ENCODE data around the gene C17orf75.

DNA sequence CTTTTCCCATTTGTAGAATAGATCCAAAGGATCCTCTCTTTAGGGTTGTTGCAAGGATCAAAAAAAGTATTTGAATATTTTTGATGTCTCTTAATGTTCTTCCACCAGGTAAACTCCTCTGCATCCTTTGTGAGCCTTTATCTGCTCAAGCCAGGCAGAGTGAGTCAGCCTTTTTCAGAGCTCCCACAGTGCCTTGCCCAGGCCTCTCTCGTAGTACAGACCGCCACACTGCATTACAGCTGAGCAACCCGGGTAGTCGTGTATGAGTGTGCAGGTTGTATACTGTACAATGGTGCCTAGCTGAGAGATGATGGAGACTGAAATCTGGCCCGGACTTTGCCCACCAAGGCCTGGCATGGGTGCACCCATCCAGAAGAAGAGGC, 55.5 kb downstream of the C17orf75 start:
- TF ChIP-seq, protein P1, sequence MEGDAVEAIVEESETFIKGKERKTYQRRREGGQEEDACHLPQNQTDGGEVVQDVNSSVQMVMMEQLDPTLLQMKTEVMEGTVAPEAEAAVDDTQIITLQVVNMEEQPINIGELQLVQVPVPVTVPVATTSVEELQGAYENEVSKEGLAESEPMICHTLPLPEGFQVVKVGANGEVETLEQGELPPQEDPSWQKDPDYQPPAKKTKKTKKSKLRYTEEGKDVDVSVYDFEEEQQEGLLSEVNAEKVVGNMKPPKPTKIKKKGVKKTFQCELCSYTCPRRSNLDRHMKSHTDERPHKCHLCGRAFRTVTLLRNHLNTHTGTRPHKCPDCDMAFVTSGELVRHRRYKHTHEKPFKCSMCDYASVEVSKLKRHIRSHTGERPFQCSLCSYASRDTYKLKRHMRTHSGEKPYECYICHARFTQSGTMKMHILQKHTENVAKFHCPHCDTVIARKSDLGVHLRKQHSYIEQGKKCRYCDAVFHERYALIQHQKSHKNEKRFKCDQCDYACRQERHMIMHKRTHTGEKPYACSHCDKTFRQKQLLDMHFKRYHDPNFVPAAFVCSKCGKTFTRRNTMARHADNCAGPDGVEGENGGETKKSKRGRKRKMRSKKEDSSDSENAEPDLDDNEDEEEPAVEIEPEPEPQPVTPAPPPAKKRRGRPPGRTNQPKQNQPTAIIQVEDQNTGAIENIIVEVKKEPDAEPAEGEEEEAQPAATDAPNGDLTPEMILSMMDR (IDR thresholded peaks at IDR 0.05) = no peak
- TF ChIP-seq EP300 (IDR thresholded peaks at IDR 0.05) (no peak), POLR2A (IDR thresholded peaks at IDR 0.05; ENCODE audit: low read depth) (no peak), POLR2AphosphoS5 (IDR thresholded peaks at IDR 0.05) (no peak)
